Activated CD4-positive, CD25-positive, alpha-beta regulatory T cell treated with anti-CD3 and anti-CD28 coated beads, Interleukin-2, amount 50 U/mL, for 72 hours (primary cell): ENCODE data around the gene NDUFA6.
"Not testable (repeated sequence)": the region's sequence is repeated elsewhere in the genome, so short reads cannot be mapped to it uniquely, and the experiment has no call there.

Experiments used
- DNase-seq: peaks from one replicate; pipeline ENCODE4 v3.0.0; 2021

The NDUFA6 gene

GRCh38 chr22:42112793-42113192, 22.2 kb upstream of the NDUFA6 start:
- not testable (repeated sequence) for DNase-seq

GRCh38 chr22:42111798-42112197, 21.2 kb upstream of the NDUFA6 start:
- DNase-seq: no peak

- DNase-seq: no peak
These were observed 18.3 kb upstream of the NDUFA6 start for GRCh38 chr22:42108848-42109247.

GRCh38 chr22:42104332-42104860, 13.8 kb upstream of the NDUFA6 start:
- not testable (repeated sequence) for DNase-seq

GRCh38 chr22:42101199-42101598, 10.6 kb upstream of the NDUFA6 start:
- no peak for DNase-seq

GRCh38 chr22:42091455-42091782, 847 bp upstream of the NDUFA6 start:
- DNase-seq: no peak

- no peak for DNase-seq
These were observed 4.5 kb downstream of the NDUFA6 start for GRCh38 chr22:42086051-42086450.

- DNase-seq: no peak
These were observed 5.7 kb downstream of the NDUFA6 start for GRCh38 chr22:42084874-42085273.

- DNase-seq: no peak
These were observed 7.5 kb downstream of the NDUFA6 start for GRCh38 chr22:42083119-42083518.

GRCh38 chr22:42080287-42080686, 10.3 kb downstream of the NDUFA6 start:
- DNase-seq: no peak

GRCh38 chr22:42079319-42080251, 11.0 kb downstream of the NDUFA6 start, which contains the start of gene SMDT1:
SMDT1 (plus strand) TSS chr22:42079700; CDS start chr22:42079769, 69 bp downstream.
- peak; percentile 98 for DNase-seq

- DNase-seq: no peak
These were observed 11.9 kb downstream of the NDUFA6 start for GRCh38 chr22:42078469-42079318.

- no peak for DNase-seq
These were observed 13.0 kb downstream of the NDUFA6 start for GRCh38 chr22:42077486-42078125.

GRCh38 chr22:42076764-42077485, 13.6 kb downstream of the NDUFA6 start:
- DNase-seq: no peak

- no peak for DNase-seq
These were observed 15.5 kb downstream of the NDUFA6 start for GRCh38 chr22:42074846-42075676.

- peak; percentile 59 for DNase-seq
These were observed 16.3 kb downstream of the NDUFA6 start, which contains the start of gene PHETA2 for GRCh38 chr22:42074132-42074811. PHETA2 (plus strand) TSS chr22:42074248; CDS start chr22:42077294, 3,046 bp downstream.

- no peak for DNase-seq
These were observed 16.9 kb downstream of the NDUFA6 start for GRCh38 chr22:42073621-42074041.

- no peak for DNase-seq
These were observed 17.8 kb downstream of the NDUFA6 start for GRCh38 chr22:42072606-42073330.

- not testable (repeated sequence) for DNase-seq
These were observed 19.1 kb downstream of the NDUFA6 start for GRCh38 chr22:42071508-42071907.
